Measurements from ENCODE around the gene PCMT1. TPM values are rescaled to one million over a fixed set of nuclear protein-coding genes. Genes with fewer than 3 reads are reported as not detected.
"Not testable (repeated sequence)": the region's sequence is repeated elsewhere in the genome, so short reads cannot be mapped to it uniquely, and the experiment has no call there.

The PCMT1 gene
- polyA plus RNA-seq, 1 donor = 89.1 TPM

DNA sequence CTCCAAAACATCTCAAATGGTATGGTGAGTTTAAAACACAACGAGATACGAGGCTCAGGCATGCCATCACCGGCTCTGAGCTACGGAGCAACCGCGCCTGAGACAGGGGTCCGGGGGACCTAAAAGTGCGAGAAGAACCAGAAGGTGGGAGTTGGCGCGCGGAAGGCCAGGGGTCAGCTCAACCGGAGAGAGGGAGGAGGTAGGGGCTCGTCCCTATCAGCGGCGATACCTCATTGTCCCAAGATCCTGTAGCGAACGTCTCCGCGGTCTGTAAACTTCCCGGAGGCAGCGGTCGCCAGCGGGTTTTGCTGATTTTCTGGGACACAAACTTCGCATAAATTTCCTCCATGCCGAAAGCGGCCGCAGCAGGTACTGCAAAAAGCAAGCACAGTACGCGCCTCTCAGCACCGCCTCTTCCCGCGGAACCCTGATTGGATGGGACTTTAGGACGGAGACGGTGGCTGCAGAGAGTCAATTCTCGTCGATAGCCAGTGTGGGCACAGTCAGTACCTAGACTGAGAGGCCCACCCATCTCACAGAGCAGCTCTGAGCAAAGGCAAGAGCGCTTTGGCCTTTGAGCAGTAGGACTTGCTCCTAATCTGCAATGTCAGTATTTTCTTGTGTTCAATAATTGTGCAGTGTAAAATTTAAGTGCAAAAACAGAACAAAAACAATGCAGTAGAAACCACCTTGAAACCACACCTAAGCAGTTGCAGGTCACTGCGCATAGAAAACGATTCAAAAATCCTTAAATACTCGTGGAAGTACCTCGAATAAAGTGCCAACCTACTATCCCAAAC, 3.2 kb upstream of the PCMT1 start, which contains the start of gene NUP43:
Gene NUP43, minus strand, starts transcription at position 383 of the 800 bp plus-strand sequence. Its CDS starts 34 bp downstream, at position 349.
- DNase-seq = peak; percentile 96

DNA sequence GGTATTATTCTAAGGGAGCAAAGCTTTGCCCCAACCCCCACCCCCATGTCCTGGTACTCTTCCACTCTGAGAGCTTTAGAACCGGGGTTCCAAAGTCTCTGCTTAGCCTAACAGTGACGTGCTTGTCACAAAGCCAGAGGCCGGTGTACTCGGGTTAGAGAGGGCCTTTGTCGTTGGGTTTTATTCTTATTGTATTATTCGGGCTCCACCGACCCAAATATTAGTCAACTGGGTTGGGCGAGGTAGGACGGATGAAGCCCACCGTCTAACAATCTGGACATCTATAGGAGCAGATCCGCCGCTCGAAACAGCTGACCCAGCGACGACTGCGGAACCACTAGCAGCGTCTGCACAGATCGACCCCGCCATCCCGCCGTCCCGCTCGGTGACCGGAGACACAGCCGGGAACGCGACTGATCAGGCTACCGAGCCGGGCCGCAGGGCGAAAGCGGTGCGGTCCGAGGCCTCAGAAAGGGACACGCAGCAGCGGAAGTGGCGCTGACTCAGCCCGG, 403 bp upstream of the PCMT1 start:
- DNase-seq = not testable (repeated sequence)

DNA sequence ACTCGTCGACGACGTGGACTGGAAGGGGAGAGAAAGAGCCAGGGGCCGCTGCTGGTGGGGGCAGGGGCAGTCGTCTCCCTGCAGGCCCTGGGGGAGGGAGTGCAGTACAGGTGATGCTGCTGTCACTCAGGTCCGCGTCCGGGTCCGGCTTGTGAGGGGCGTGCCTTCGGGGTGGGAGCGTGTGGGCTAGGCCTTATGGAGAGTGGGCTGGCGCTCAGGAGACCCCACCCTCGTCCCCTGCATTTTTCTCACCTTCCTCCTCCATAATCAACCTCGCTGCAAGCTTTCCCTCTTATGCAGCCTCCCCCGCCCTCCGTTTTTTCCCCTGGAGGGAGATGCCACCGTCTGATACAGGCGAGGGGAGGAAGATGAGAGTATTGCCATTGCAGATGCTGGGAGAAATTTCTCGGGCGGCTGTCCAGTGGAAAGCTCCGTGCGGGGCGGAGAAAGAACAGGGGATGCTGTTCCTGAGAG, 632 bp downstream of the PCMT1 start:
- DNase-seq = peak; percentile 55

DNA sequence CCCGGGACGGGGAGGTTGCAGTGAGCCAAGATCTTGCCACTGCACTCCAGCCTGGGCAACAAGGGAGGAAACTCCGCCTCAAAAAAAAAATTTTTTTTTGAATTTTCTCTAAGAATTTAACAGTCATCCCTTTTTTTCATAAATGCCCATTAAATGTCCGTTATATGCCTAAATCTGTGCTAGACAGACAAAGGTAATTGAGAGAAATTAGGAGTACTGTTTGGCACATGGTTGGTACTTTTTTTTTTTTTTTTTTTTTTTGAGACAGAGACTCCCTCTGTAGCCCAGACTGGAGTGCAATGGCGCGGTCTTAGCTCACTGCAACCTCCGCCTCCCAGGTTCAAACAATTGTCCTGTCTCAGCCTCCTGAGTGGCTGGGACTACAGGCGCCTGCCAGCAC, 1.7 kb downstream of the PCMT1 start:
- no peak for DNase-seq

DNA sequence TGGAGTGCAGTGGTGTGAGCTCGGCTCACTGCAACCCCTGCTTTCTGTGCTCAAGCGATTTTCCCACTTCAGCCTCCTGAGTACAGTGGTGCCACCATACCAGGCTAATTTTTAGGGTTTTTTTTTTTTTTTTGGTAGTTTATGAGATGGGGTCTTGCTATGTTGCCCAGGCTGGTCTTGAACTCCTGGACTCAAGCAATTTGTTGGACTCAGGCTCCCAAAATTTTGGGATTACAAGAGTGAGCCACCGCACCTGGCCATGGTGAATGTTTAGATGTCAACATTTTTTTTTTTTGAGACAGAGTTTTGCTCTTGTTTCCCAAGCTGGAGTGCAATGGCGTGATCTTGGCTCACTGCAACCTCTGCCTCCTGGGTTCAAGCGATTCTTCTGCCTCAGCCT, 2.4 kb downstream of the PCMT1 start:
- DNase-seq = not testable (repeated sequence)

DNA sequence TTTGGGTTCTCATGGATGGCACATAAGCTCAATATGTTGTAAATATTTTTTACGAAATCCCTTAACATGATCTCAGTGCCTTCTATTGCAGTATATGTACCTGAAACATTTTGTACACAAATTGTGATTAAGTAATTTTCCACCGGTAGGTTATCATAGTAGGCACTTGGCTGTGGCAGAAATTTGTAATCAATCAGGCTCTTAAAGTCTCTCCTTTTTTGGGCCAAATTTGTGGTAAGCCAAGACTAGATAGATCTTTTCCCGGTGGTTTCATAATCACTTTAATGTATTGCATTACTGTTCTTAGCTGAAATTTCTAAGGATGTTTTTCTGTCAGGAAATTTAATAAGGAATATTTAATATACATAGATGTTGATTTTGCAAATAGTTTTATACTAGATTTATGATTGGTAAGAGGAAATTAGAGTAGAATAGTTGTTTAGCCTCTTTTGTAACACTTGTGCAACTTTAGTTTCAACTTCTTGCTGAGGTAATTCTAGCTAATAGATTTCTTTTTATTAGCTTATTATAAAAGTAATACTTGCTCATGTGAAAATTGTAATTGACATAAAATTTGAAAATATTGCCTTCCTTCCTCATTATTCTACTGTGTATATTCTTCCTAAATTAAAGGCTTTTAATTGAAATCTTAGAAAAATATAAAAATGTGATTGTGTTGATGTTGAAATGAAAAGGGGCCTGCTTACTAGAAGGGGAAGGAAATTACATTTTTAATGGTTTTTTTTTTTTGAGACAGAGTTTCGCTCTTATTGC, 3.2 kb downstream of the PCMT1 start:
- DNase-seq = no peak

DNA sequence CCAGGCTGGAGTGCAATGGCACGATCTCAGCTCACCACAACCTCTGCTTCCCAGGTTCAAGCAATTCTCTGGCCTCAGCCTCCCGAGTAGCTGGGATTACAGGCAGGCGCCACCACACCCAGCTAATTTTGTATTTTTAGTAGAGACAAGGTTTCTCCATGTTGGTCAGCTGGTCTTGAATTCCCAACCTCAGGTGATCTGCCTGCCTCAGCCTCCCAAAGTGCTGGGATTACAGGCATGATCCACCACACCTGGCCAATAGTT, 3.8 kb downstream of the PCMT1 start:
- not testable (repeated sequence) for DNase-seq

DNA sequence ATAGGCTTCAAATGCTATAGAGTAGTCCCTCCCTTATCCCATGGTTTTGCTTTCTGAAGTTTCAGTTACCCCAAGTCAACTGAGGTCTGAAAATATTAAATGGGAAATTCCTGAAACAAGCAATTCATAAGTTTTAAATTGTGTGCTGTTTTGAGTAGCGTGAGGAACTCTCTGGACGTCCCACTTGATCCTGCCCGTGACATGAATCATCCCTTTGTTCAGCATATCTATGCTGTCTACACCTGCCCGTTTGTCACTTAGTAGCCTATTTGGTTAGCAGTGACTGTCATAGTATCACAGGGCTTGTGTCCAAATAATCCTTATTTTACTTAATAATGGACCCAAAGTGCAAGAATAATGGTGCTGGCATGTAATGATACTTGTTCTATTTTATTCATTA, 5.0 kb downstream of the PCMT1 start:
- no peak for DNase-seq

DNA sequence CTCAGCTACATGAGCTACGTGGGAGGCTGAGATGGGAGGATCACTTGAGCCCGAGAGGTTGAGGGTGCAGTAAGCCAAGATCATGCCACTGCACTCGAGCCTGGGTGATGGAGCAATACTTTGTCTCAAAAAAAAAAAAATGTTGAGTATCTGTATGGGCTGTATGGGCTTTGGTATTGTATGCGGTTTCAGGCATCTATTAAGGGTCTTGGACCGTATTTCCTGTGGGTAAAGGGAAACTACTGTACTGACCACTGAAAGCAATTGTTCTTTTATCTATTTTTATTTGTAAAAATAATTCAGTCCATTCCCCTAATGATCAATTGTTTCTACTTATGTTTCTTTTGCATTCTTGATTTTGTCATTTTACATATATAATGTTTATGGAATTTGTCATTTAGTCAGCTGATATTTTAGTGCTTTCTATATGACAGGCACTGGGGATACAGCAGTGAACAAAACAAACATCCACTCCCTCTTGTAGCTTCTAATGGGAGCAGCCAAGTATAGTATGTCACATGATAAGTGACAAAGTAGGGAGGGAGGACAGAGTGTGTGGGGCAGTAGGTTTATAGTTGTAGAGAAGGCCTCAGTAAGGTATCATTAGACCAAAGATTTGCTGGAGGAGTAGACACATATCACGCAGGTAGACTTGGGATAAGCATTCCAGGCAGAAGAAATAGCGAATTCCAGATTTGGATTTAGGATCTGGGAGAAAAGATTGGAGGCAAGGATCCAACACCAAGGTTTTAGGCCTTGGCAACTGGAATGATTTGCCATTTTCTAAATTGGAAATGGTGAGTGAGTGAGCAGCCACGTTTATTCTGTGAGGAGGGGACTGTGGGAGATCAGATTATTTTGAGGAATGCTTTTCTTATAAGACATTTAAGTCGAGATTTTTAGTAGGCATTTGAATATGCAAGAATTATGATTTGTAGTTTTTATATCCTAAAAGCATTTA, 6.0 kb downstream of the PCMT1 start:
- no peak for DNase-seq

DNA sequence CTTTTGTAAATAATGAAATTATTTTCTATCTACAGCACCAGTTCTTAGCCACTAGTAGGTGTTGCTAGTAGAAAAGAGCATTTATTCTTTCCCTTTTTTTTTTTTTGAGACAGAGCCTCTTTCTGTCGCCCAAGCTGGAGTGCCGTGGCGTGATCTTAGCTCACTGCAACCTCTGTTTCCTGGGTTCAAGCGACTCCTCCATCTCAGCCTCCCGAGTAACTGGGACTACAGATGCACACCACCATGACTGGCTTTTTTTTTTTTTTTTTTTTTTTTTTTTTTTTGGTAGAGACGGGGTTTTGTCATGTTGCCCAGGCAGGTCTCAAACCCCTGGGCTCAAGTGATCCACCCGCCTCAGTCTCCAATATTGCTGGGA, 6.7 kb downstream of the PCMT1 start:
- no peak for DNase-seq

DNA sequence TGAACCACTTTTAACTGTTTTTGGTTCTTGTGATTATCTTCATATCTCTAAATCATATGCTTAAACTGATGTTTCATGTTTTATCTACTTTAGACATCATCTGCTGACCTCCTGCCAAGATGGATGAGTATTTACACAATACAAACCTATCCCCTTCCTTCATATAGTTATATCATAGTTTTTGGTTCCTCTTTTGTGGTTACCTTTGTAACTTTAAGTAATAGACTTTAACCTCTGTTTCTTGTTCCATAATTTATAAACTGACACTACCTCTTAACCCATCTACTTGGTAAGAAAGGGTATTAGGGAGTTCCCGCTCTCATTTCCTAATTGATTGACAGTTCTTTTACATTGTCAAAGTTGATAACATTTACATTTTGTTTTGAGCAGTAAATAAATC, 11.9 kb downstream of the PCMT1 start:
- DNase-seq = no peak

DNA sequence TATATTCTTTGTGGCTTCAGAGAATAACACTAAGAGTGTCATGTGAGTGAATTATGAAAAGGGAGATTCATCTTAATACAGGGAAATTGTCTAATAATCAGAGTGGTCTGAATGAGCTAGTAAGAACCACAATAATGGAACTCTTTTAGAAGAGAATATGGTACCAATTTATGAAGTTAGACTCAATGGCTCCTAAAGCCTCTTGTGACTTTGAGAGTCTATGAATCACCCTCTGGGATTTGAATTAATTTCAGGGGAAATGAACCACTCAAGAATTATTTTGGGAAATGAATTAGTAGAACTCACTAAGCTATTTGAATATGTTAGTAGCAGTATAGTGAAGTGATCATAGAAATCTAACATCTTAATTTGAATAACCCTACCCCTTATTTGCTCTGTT, 14.3 kb downstream of the PCMT1 start:
- DNase-seq = no peak

DNA sequence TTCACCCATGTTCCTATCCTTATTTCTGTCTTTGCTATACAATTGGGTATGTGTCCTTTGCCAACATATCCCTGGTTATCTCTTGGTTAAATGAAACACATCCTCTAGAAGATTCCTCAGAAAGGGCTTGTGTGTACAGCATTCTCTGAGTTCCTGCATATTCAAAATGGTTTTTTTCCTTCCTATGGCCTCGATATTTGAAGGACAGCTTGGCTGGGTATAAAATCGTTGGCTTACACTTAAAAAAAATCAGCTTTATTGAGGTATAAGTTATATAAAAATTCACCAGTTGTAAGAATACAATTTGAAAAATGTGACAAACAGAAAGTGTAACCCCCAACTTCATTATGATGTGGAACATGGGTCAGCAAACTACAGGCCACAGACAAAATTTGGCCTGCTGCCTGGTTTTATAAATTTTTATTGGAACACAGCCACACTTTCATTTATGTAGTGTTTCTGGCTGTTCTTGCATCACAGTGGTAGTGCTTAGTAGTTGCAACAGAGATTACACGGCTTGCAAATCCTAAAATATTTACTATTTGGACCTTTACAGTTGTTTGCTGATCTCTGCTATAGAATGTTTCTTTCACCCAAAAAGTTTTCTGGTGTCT, 16.7 kb downstream of the PCMT1 start:
- no peak for DNase-seq

DNA sequence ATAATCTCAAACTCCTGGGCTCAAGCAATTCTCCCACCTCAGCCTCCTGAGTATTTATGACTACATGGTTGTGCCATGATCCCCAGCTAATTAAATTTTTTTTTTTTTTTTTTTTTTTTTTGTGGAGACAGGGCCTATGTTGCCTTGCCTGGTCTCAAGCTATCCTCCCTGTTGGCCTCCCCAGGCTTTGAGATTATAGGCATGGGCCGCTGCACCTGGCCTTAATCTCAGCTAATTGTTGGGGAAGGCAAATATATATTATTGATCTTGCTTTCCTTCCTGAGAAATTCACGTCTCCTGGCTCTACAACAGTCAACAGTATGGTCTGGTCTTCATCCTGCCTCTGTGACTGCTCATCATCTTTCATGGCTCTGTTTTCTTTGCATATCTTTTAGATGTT, 20.1 kb downstream of the PCMT1 start:
- no peak for DNase-seq

DNA sequence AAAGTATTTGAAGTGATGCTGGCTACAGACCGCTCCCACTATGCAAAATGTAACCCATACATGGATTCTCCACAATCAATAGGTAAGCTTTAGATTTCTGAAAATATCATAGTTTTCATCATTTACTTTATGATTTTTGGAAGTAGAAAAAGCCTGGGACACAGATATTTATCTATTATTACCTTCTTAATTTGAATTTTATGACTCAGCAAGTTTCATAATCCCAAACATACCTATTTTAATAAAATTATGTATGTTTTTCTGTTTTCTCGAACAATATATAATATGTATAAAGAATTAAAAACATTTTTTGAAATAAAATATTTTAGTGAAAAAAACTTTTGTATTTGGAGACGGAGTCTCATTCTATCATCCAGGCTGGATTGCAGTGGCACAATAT, 21.6 kb downstream of the PCMT1 start:
- no peak for DNase-seq

DNA sequence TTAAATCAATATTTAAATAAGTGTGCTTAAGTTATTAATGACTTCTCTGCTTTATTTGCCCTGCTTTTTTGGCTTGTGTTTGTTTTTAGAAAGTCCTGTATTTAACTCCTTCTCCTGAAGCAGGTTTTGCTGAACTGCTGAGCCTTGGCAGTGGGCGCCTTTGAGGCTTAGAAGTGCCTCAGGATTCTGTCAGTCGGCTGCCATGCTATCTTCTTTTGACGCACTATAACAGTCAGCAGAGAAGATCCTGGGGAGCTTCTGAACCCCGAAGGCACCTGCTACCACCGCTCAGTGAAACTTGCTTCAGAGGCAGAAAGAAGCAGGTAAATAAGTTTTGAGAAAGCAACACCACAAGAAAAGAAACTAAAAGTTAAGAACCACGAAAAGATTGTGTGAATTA, 22.4 kb downstream of the PCMT1 start:
- DNase-seq = no peak

DNA sequence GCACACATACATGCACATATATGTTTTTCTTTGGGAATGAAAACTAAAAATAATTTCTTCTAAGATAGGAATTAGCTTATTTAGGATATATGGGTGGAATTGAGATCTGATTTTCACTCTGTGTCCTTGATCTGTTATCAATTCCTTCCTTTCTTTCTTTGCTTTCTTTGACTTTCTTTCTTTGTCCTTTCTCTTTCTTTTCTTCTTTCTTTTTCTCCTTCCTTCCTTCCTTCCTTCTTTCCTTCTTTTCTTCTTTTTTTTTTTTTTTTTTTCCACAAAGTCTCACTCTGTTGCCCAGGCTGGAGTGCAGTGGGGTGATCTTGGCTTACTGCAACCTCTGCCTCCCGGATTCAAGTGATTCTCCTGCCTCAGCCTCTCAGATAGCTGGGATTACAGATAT, 28.1 kb downstream of the PCMT1 start:
- DNase-seq = no peak

DNA sequence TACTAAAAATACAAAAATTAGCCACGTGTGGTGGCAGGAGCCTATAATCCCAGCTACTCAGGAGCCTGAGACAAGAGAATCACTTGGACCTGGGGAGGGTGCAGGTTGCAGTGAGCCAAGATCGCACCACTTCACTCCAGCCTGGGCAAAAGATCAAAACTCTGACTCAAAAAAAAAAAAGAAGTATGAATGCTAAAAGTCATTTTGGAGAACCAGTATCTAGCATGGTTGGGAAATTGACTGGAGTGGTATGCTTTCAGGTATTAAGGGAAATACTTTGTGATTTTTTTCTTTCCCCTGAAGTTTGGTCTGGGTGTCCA, 30.1 kb downstream of the PCMT1 start:
- DNase-seq = no peak

DNA sequence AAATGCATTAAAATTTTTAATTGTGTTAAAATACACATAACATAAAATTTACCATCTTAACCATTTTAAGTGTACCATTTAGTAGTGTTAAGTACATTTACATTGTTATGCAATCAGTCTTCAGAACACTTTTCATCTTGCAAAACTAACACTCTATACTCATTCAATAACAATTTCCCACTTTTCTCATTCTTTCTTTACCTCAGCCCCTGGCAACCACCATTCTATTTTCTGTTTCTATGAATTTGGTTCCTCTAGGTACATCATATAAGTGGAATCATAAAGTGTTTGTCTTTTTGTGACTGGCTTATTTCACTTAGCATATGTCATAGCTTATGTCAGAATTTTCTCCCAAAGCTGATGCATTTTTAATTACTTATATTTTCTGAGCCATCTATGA, 32.2 kb downstream of the PCMT1 start:
- DNase-seq = no peak

DNA sequence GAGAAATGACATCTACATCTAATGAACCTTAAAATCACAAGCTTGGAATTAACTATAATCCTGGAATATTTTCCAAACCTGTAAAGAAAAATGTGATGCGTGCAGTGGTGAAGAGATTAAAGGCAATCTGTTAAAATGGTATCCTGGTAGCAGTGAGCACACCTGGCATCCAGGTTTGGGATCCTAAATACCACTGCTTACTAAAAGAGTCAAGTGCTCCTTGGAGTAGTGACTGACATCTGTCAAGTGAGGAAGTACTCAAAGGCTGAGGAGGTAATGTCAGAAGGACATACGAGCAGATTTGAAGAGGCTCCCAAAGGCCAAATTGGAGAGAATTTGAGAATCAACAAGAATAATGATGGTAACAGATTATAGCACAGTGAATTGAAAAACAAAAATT, 32.8 kb downstream of the PCMT1 start:
- DNase-seq = no peak

DNA sequence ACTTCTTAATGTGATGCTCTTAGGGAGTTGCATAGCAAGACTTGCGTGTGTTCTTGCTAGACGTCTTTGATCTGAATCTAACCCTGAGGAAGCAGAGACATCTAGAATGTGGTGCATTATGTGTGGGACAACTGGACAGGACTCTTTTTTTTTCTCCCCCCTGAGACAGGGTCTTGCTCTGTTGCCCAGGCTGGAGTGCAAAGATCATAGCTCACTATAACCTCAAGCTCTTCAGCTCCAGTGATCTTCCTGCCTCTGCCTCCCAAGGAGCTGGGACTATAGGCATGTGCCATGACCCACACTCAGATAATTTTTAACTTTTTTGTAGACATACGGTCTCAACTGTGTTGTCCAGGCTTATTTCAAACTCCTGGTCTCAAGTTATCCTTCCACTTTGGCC, 34.0 kb downstream of the PCMT1 start:
- DNase-seq = no peak

DNA sequence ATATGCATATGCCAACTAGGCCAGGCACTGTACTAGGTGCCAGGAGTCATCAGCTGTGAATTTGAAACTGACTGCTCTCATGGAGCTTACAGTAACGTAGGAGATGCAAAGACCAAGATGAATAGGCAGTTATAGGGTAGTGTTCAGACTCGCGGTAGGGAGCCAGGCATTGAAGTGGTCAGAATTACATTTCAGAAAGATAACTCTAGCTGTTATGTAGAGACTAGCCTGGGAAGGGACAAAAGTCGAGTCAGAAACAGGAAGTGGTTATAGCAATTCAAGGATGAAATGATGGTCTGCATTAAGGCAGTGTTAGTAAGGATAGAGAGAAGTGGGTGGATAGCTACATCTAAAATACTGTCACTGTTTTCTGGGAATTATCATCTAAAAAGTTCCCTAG, 56.6 kb downstream of the PCMT1 start:
- DNase-seq = no peak

All from left kidney (tissue), 2 donors.